ENCODE measurements around the gene RRM2. TPM values are rescaled to one million over a fixed set of nuclear protein-coding genes. Genes with fewer than 3 reads are reported as not detected.

RRM2 gene
- polyA plus RNA-seq, 2 of the 4 experiments (the other 2 are of a cell fraction) = 84.4 to 111 TPM

DNA sequence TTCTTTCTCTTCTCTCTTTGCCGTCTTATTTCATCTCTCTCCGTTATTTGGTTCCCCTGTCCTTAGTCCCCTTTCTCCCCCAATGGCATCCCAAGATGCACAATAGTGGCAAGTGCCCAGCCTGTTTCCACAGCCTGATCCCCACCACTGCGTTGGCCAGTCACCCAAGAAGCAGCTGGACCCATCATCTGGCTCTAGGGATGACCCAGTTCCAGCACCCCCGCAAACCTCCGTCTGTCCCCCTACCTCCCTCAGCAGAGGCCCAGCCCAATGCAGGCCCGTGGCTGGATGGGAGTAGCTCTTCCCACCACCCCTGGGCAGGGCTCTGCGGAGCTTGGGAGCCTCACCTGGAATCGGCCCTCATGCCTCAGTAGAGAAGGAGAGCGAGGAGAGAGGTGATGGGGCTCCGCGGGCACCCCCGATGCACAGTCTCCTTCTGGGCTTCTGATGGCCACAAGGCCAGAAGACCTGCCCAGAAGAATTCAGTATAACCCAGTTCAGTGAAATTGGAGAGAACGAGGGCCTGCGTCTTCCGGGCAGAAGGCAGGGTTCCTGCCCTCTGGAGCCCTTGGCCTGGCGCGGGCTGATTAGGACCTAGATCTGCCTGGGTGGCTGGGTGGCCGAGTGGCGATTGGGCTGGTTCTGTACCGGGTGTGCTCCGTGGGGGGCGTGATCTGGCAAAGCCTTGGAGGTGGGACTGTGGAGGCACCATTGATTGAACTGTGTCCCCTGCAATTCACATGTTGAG lies 50.9 kb downstream of the RRM2 start:
- CTCF ChIA-PET = interaction anchor here (0.9 to 3.2 kb wide), 9 partner anchors 11 to 261 kb away, joined by 3 to 10 read pairs (median 3); no protein-coding TSS in a partner anchor
- Histone ChIP-seq H3K9me3 (no peaks in the 10 kb centered on the region), H3K4me3 (no peak overlapping the region), H3K27ac (no peak overlapping the region), H3K4me1 (peaks cover 11% of the 10 kb centered on the region), H3K4me2 (no peak overlapping the region)
- ATAC-seq (no peak), DNase-seq (ENCODE audit: low read depth in 1 of 2, low spot score in 1 of 2) (no peak), FAIRE-seq (no peak)
- 91% methylated on average over 20 of the region's 22 CpGs for WGBS (ENCODE audit: missing lambda C conversion rate)
- POLR2A ChIA-PET = interaction anchor here (0.6 kb wide), 1 partner anchor 10 kb away, joined by 6 read pairs; no protein-coding TSS in a partner anchor
- no peak for TF ChIP-seq SREBF2 (IDR thresholded peaks at IDR 0.05)
- TF ChIP-seq, protein P1, sequence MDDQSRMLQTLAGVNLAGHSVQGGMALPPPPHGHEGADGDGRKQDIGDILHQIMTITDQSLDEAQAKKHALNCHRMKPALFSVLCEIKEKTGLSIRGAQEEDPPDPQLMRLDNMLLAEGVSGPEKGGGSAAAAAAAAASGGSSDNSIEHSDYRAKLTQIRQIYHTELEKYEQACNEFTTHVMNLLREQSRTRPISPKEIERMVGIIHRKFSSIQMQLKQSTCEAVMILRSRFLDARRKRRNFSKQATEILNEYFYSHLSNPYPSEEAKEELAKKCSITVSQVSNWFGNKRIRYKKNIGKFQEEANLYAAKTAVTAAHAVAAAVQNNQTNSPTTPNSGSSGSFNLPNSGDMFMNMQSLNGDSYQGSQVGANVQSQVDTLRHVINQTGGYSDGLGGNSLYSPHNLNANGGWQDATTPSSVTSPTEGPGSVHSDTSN (IDR thresholded peaks at IDR 0.05) = no peak
- TF ChIP-seq EHF (CRISPR knock-in tag; IDR thresholded peaks at IDR 0.05) = no peak
- TF ChIP-seq JUNB (IDR thresholded peaks at IDR 0.05) = no peak
- no peak for TF ChIP-seq GATA3 (IDR thresholded peaks at IDR 0.05; ENCODE audit: borderline replicate concordance)
- no peak for TF ChIP-seq KDM5A (IDR thresholded peaks at IDR 0.05)
- no peak for TF ChIP-seq ZFP36 (IDR thresholded peaks at IDR 0.05; ENCODE audit: borderline replicate concordance, partially characterized antibody)

DNA sequence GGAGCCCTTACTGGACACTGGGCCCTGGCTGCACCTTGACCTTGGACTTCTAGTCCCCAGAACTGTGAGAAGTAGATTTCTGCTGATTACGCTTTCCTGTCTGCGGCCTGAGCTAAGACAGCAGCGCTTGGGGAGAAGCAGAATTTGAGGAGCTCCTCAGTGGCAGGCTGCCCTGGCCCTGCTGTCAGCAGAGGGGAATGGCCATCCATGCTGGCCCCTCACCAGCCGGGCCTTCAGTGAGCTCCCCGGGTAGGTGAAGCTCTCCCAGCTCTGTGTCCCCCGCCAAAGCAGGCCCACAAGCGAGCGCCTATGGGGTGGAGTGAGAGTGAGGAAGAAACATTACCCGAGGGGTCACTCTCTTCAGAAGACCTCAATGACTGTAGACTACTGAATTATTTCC lies 51.6 kb downstream of the RRM2 start:
- Histone ChIP-seq H3K4me3 (no peak overlapping the region), H3K4me1 (peaks cover 11% of the 10 kb centered on the region), H3K27ac (no peak overlapping the region), H3K9me3 (no peaks in the 10 kb centered on the region), H3K4me2 (no peak overlapping the region)
- WGBS (ENCODE audit: missing lambda C conversion rate) = 94% methylated on average over 9 of the region's 9 CpGs
- POLR2A ChIA-PET = no interaction called here
- CTCF ChIA-PET = interaction anchor here (0.9 to 1.9 kb wide), 5 partner anchors 11 to 261 kb away, joined by 3 to 10 read pairs (median 3); no protein-coding TSS in a partner anchor
- DNase-seq (ENCODE audit: low read depth in 1 of 2, low spot score in 1 of 2) (no peak), FAIRE-seq (no peak), ATAC-seq (no peak; a peak in 1 of 6 replicates)
- TF ChIP-seq, protein P2, sequence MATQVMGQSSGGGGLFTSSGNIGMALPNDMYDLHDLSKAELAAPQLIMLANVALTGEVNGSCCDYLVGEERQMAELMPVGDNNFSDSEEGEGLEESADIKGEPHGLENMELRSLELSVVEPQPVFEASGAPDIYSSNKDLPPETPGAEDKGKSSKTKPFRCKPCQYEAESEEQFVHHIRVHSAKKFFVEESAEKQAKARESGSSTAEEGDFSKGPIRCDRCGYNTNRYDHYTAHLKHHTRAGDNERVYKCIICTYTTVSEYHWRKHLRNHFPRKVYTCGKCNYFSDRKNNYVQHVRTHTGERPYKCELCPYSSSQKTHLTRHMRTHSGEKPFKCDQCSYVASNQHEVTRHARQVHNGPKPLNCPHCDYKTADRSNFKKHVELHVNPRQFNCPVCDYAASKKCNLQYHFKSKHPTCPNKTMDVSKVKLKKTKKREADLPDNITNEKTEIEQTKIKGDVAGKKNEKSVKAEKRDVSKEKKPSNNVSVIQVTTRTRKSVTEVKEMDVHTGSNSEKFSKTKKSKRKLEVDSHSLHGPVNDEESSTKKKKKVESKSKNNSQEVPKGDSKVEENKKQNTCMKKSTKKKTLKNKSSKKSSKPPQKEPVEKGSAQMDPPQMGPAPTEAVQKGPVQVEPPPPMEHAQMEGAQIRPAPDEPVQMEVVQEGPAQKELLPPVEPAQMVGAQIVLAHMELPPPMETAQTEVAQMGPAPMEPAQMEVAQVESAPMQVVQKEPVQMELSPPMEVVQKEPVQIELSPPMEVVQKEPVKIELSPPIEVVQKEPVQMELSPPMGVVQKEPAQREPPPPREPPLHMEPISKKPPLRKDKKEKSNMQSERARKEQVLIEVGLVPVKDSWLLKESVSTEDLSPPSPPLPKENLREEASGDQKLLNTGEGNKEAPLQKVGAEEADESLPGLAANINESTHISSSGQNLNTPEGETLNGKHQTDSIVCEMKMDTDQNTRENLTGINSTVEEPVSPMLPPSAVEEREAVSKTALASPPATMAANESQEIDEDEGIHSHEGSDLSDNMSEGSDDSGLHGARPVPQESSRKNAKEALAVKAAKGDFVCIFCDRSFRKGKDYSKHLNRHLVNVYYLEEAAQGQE (IDR thresholded peaks at IDR 0.05) = no peak
- TF ChIP-seq EHMT2 (IDR thresholded peaks at IDR 0.05; ENCODE audit: low read depth) (no peak), KDM5A (IDR thresholded peaks at IDR 0.05) (no peak), RFX5 (IDR thresholded peaks at IDR 0.05) (no peak), ZSCAN20 (CRISPR knock-in tag; IDR thresholded peaks at IDR 0.05) (no peak), BHLHE40 (IDR thresholded peaks at IDR 0.05; ENCODE audit: low read depth, low read length) (no peak), MAX (IDR thresholded peaks at IDR 0.05) (no peak), CBX2 (IDR thresholded peaks at IDR 0.05; ENCODE audit: borderline replicate concordance, low read depth) (no peak), ZC3H11A (IDR thresholded peaks at IDR 0.05) (no peak)

DNA sequence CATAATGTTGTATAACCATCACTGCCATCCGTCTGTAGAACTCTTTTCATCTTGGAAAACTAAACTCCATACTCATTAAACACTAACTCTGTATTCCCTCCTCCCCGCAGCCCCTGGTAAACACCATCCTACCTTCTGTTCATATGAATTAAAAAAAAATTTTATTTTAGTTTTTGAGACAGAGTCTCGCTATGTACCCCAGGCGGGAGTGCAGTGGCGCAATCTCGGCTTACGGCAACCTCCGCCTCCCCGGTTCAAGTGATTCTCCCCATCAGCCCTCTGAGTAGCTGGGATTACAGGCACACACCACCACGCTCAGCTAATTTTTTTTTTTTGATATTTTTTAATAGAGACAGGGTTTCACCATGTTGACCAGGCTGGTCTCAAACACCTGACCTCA lies 52.9 kb downstream of the RRM2 start:
- TF ChIP-seq PHF8 (IDR thresholded peaks at IDR 0.05; ENCODE audit: borderline replicate concordance, low read depth) = no peak
- no peak for TF ChIP-seq POLR2A (IDR thresholded peaks at IDR 0.05; ENCODE audit: low read length)
- Histone ChIP-seq H3K4me1 (peaks cover under 1% of the 10 kb centered on the region; the same call in 2 of the 3 replicates), H3K4me3 (no peak overlapping the region), H3K27ac (no peak overlapping the region), H3K4me2 (no peak overlapping the region), H3K9me3 (no peaks in the 10 kb centered on the region)
- CTCF ChIA-PET = interaction anchor here (1.9 kb wide), 1 partner anchor 12 kb away, joined by 10 read pairs; no protein-coding TSS in a partner anchor
- POLR2A ChIA-PET = no interaction called here
- ATAC-seq (no peak), DNase-seq (ENCODE audit: low read depth in 1 of 2, low spot score in 1 of 2) (no peak), FAIRE-seq (no peak)
- 97% methylated on average over 10 of the region's 10 CpGs for WGBS (ENCODE audit: missing lambda C conversion rate)

All from A549 (cell line).